HepG2 (cell line): ENCODE measurements around the gene IFNLR1. TPM values are rescaled to one million over a fixed set of nuclear protein-coding genes. Genes with fewer than 3 reads are reported as not detected.

ENCODE experiments used
- ATAC-seq: fragments of 200-7000 bp; cut with Tn5 transposase; 3 replicates; pipeline ENCODE4 v1.9.1; 2020; ENCODE audit warnings: mild to moderate bottlenecking, moderate library complexity
- Bru-seq: library from RNA; stranded (reverse); fragments of 400-500 nt; gene quantifications from one replicate; lab custom pipeline; 2021; lab: Mats Ljungman, UMichigan
- BruChase-seq, 2 experiments: library from RNA; stranded (reverse); fragments of 400-500 nt; gene quantifications; one replicate each; lab custom pipeline; 2021; lab: Mats Ljungman, UMichigan
- BruUV-seq: library from RNA; stranded (reverse); fragments of 400-500 nt; replicated peaks from 2 replicates; lab custom pipeline; 2021; lab: Mats Ljungman, UMichigan
- CTCF ChIA-PET: fragments of 300-600 bp; formaldehyde crosslinking; extraction: SDS; loops from one replicate; lab custom pipeline; 2021; ENCODE audit warnings: low total read pairs, inconsistent platforms, low intra/inter-chr PET ratio; lab: Yijun Ruan, JAX
- POLR2A ChIA-PET: fragments of 350-600 bp; sonication (Branson Sonifier 250); formaldehyde crosslinking; loops from one replicate; lab custom pipeline; 2020; ENCODE audit warnings: antibody characterized with exemption, inconsistent platforms; lab: Yijun Ruan, JAX
- DNase-seq: peaks from one replicate; pipeline ENCODE4 v3.0.0-alpha.2; 2015; ENCODE audit warnings: low spot score
- FAIRE-seq: peaks from 3 replicates; lab custom pipeline; 2011; peaks lifted over from hg19 to GRCh38; lab: Jason Lieb, UNC
- H2AFZ ChIP-seq: one replicate; pipeline ENCODE4 v1.6.1; 2011; ENCODE audit warnings: low read length, inconsistent platforms
- H3K27ac ChIP-seq: fragments of 300-600 bp; 3 replicates; pipeline ENCODE4 v1.8.0; 2011; ENCODE audit warnings: mixed run types, mild to moderate bottlenecking, mixed read lengths, low read length, inconsistent platforms; ENCODE audit not compliant: insufficient read depth; ENCODE audit errors: extremely low read length
- H3K27me3 ChIP-seq, 2 experiments: fragments of 200-600 bp in 1 of 2; 2 replicates in 1 of 2; 3 replicates in 1 of 2; pipeline versions ENCODE4 v1.6.0 to v1.8.0; 2011; ENCODE audit warnings: low read length in 2 of 2, mild to moderate bottlenecking in 2 of 2, moderate library complexity in 2 of 2, inconsistent platforms in 1 of 2; ENCODE audit not compliant: insufficient read depth in 2 of 2, control insufficient read depth in 1 of 2
- H3K36me3 ChIP-seq, 2 experiments: fragments of 200-600 bp in 1 of 2; replicated peaks in 1 of 2; 2 replicates in 1 of 2; 3 replicates in 1 of 2; pipeline versions ENCODE4 v1.5.1 to v1.8.0; 2011; ENCODE audit warnings: low read length in 2 of 2, inconsistent platforms in 1 of 2; ENCODE audit not compliant: insufficient read depth in 2 of 2, control insufficient read depth in 1 of 2
- H3K4me1 ChIP-seq: 2 replicates; pipeline ENCODE4 v1.5.1; 2012; ENCODE audit warnings: low read length, inconsistent platforms; ENCODE audit not compliant: insufficient read depth
- H3K4me2 ChIP-seq: 2 replicates; pipeline ENCODE4 v1.6.0; 2011; ENCODE audit warnings: low read depth, low read length, inconsistent platforms
- H3K4me3 ChIP-seq, 3 experiments: fragments of 200-600 bp in 1 of 3; sonication (generic), shearing (Covaris generic) in 1 of 3; replicated peaks in 1 of 3; 2 replicates each; pipeline ENCODE4 v1.5.1; 2011 to 2016; ENCODE audit warnings: low read length in 3 of 3, inconsistent platforms in 2 of 3, low read depth in 2 of 3, mild to moderate bottlenecking in 2 of 3, control low read depth in 1 of 3, mixed read lengths in 1 of 3; ENCODE audit not compliant: insufficient read depth in 1 of 3
- H3K79me2 ChIP-seq: one replicate; pipeline ENCODE4 v1.6.1; 2011; ENCODE audit warnings: low read length, inconsistent platforms; ENCODE audit not compliant: insufficient read depth
- H3K9ac ChIP-seq: 2 replicates; pipeline ENCODE4 v1.6.0; 2011; ENCODE audit warnings: mild to moderate bottlenecking, low read depth, low read length, inconsistent platforms; ENCODE audit not compliant: insufficient read depth
- H3K9me3 ChIP-seq: 2 replicates; pipeline ENCODE4 v1.5.1; 2012; ENCODE audit warnings: mild to moderate bottlenecking, low read length
- H4K20me1 ChIP-seq: 2 replicates; pipeline ENCODE4 v1.6.0; 2011; ENCODE audit warnings: inconsistent platforms, mild to moderate bottlenecking, low read length, moderate library complexity; ENCODE audit not compliant: insufficient read depth
- ASH2L ChIP-seq: fragments of 300-600, 200-600 bp; sonication (generic); IDR thresholded peaks from 2 replicates; pipeline ENCODE4 v1.7.0; 2017; ENCODE audit warnings: low read depth, mild to moderate bottlenecking, moderate library complexity, mixed read lengths, low read length; ENCODE audit not compliant: insufficient read length
- GABPB1 ChIP-seq: IDR thresholded peaks from 2 replicates; pipeline ENCODE4 v1.6.1; 2016; ENCODE audit warnings: mild to moderate bottlenecking, missing genetic modification reagents, moderate library complexity, missing compliant biosample characterization
- HES4 ChIP-seq: sonication (generic); formaldehyde crosslinking; IDR thresholded peaks from 2 replicates; pipeline ENCODE4 v1.9.0; 2021; ENCODE audit warnings: mild to moderate bottlenecking, missing genetic modification reagents, borderline replicate concordance
- JARID2 ChIP-seq: sonication (generic); formaldehyde crosslinking; IDR thresholded peaks from 2 replicates; pipeline ENCODE4 v1.8.1; 2023; ENCODE audit warnings: missing genetic modification reagents, inconsistent platforms; ENCODE audit not compliant: insufficient replicate concordance
- PHF21A ChIP-seq: sonication (generic); formaldehyde crosslinking; IDR thresholded peaks from 2 replicates; pipeline ENCODE4 v1.5.0; 2020; ENCODE audit warnings: mild to moderate bottlenecking, missing genetic modification reagents
- SIN3A ChIP-seq: IDR thresholded peaks from 2 replicates; pipeline ENCODE4 v1.6.1; 2011; ENCODE audit warnings: low read depth, mild to moderate bottlenecking, control low read depth, low read length, borderline replicate concordance
- ZC3H4 ChIP-seq: sonication (generic); formaldehyde crosslinking; IDR thresholded peaks from 2 replicates; pipeline ENCODE4 v1.4.0; 2020; ENCODE audit warnings: missing genetic modification reagents, borderline replicate concordance
- ZEB1 ChIP-seq: IDR thresholded peaks from 2 replicates; pipeline ENCODE4 v1.6.1; 2012; ENCODE audit warnings: mild to moderate bottlenecking, low read depth, inconsistent platforms; ENCODE audit not compliant: insufficient replicate concordance
- ZNF292 ChIP-seq: sonication (generic); formaldehyde crosslinking; IDR thresholded peaks from 2 replicates; pipeline ENCODE4 v1.8.1; 2022; ENCODE audit warnings: mild to moderate bottlenecking, low read depth, missing genetic modification reagents, borderline replicate concordance
- ZNF329 ChIP-seq: sonication (generic); formaldehyde crosslinking; IDR thresholded peaks from 2 replicates; pipeline ENCODE4 v1.9.0; 2021; ENCODE audit warnings: low read depth, mild to moderate bottlenecking, missing genetic modification reagents
- ZNF354B ChIP-seq: sonication (generic); formaldehyde crosslinking; IDR thresholded peaks from 2 replicates; pipeline ENCODE4 v1.8.0; 2022; ENCODE audit warnings: mild to moderate bottlenecking, missing genetic modification reagents
- WGBS: methylation state at CpG from one replicate; pipeline ENCODE4 v1.1.6; 2017; ENCODE audit warnings: low lambda C conversion rate; 5-methylcytosine and 5-hydroxymethylcytosine counted together
- in situ Hi-C: cut with HindIII; loops from 2 replicates; pipeline ENCODE4 v1.10.0; 2017; ENCODE audit warnings: low pct_unique_long_range_greater_than_20kb; ENCODE audit not compliant: extremely low pct_ligation_motif_present
- intact Hi-C: fragments of 100-400 bp; cut with micrococcal nuclease; formaldehyde crosslinking; loops from one replicate; pipeline ENCODE4 v1.10.0; 2022; ENCODE audit not compliant: unreplicated experiment
- long read RNA-seq, 2 experiments: library from RNA in 1 of 2; library from polyadenylated mRNA in 1 of 2; stranded (forward) in 1 of 2; unstranded in 1 of 2; transcript quantifications; one replicate each; pipeline ENCODE4 v2.0.0, GENCODE V29; 2019 to 2022
- polyA minus RNA-seq, 3 experiments: library from RNA; depleted of rRNA, polyadenylated mRNA; stranded (reverse); fragments of >200 nt; gene quantifications; 2 replicates each; pipeline ENCODE4 v1.2.3, GENCODE V29; 2011; ENCODE audit warnings: low replicate concordance in 1 of 3
- polyA plus RNA-seq, 8 experiments: library from polyadenylated mRNA; depleted of rRNA in 3 of 8; stranded (reverse) in 7 of 8; unstranded in 1 of 8; fragments of >200 nt; fragmentation: Illumina TruSeq in 4 of 8; extraction: Trizol in 4 of 8; gene quantifications; 2 replicates each; pipeline versions ENCODE4 v1.2.1 to v1.2.3, GENCODE V29; 2011 to 2016; ENCODE audit warnings: low read depth in 4 of 8, missing spikeins in 1 of 8, mixed read lengths in 1 of 8; ENCODE audit not compliant: insufficient read depth in 1 of 8
- total RNA-seq, 5 experiments: library from RNA; depleted of rRNA; stranded (reverse); fragments of >200 nt; fragmentation: Illumina TruSeq; extraction: Trizol; gene quantifications; 2 replicates each; pipeline ENCODE4 v1.2.3, GENCODE V29; 2016; ENCODE audit warnings: low read depth in 1 of 5

IFNLR1 gene
- total RNA-seq (2016; rRNA removed; fragmentation: Illumina TruSeq; extraction: Trizol) (5.7 and 8.5 TPM in 2 replicates), polyA plus RNA-seq (2011; rRNA removed) (3.8 and 6.5 TPM in 2 replicates), polyA minus RNA-seq (2011; rRNA and poly(A)+ RNA removed; ENCODE audit: low replicate concordance) (2.1 and 8.3 TPM in 2 replicates), Bru-seq, nascent RNA (percentile 58 among the genes with signal in this experiment), BruChase-seq, experiment 1, labeled RNA remaining after a 6-hour chase (percentile 63 among the genes with signal in this experiment), BruChase-seq, experiment 2, labeled RNA remaining after a 2-hour chase (percentile 63 among the genes with signal in this experiment)
- total RNA-seq (2016; cell fraction: cytosol; rRNA removed; fragmentation: Illumina TruSeq; extraction: Trizol; ENCODE audit: low read depth): 3.8 and 4.0 TPM in 2 replicates
- total RNA-seq (2016; cell fraction: insoluble cytoplasmic fraction; rRNA removed; fragmentation: Illumina TruSeq; extraction: Trizol): 5.2 and 8.9 TPM in 2 replicates
- 5.8 and 6.1 TPM in 2 replicates for total RNA-seq (2016; cell fraction: membrane; rRNA removed; fragmentation: Illumina TruSeq; extraction: Trizol)
- 7.8 TPM in 2 replicates for total RNA-seq (2016; cell fraction: nucleus; rRNA removed; fragmentation: Illumina TruSeq; extraction: Trizol)
- polyA plus RNA-seq (2011; cell fraction: cytosol; rRNA removed): 3.4 and 4.6 TPM in 2 replicates
- 4.6 and 5.3 TPM in 2 replicates for polyA plus RNA-seq (2011; cell fraction: nucleus; rRNA removed)
- polyA plus RNA-seq (2012): 3.2 and 3.9 TPM in 2 replicates
- 3.7 and 4.5 TPM in 2 replicates for polyA plus RNA-seq (2016; cell fraction: cytosol; fragmentation: Illumina TruSeq; extraction: Trizol; ENCODE audit: low read depth)
- polyA plus RNA-seq (2016; cell fraction: insoluble cytoplasmic fraction; fragmentation: Illumina TruSeq; extraction: Trizol; ENCODE audit: low read depth): 2.8 and 3.6 TPM in 2 replicates
- 3.5 and 3.9 TPM in 2 replicates for polyA plus RNA-seq (2016; cell fraction: membrane; fragmentation: Illumina TruSeq; extraction: Trizol; ENCODE audit: low read depth)
- 11.8 and 14.2 TPM in 2 replicates for polyA plus RNA-seq (2016; cell fraction: nucleus; fragmentation: Illumina TruSeq; extraction: Trizol; ENCODE audit: insufficient read depth, low read depth)
- polyA minus RNA-seq (2011; cell fraction: cytosol; rRNA and poly(A)+ RNA removed): 4.3 TPM in 2 replicates
- polyA minus RNA-seq (2011; cell fraction: nucleus; rRNA and poly(A)+ RNA removed): 2.4 and 3.1 TPM in 2 replicates
- long read RNA-seq, experiment 1, full-length matches to known transcripts: 1 of 6 reads
- long read RNA-seq, experiment 1, partial matches to known transcripts: 1 of 6 reads
- long read RNA-seq, experiment 1, other reads (novel, unspliced or antisense): 4 of 6 reads
- long read RNA-seq, experiment 2, partial matches to known transcripts: 0 of 3 reads
- long read RNA-seq, experiment 2, other reads (novel, unspliced or antisense): 3 of 3 reads

DNA sequence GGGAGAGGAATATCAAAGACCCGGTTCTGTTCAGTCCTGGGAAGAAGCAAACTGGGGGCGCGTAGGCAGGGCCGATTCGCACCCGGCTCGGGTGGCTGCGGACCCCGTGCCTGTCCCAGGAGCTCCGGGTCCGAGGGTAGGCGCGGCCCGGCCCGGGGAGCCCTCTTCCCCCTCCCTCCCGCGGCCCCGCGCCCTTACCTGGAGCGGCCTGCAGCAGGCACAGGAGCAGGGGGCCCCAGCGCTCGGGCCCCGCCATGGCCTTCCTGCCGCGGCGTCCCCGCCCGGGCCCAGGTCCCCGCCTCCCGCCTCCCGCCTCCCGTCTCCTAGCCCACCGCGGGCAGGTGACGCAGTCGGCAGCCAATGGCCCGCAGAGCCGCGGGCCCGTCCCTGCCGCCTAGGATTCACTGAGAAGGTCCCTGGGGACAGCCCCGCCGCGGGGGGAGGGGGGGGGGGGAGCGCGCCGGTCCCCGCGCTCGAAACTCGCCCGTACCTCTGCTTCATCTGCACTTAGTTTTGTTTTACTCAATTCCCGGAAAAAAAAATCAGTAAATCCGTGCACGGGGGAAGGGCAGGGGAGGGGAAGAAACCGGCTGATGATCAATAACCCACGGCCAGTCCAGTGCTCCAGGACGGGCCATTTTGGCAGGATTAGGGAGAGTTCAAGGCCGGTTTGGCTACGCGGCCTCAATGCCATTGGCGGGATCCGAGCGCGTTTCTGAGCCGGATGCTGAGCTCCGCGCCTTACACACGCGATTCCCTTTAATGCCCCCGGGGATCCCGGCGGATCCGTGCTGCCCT is at the start of gene IFNLR1:
Gene IFNLR1 (minus strand): TSS at position 297 of the 798 bp plus-strand sequence. CDS start 41 bp downstream, at position 256.
- peak within 1 kb of the TSS; percentile 68 to 82 (median 78) for H3K4me3 ChIP-seq
- no TSS peak for BruUV-seq
- in situ Hi-C loops (no loop called here), intact Hi-C loops (loop anchor here (5.0 kb wide), 2 partner anchors 35 to 75 kb away; partner anchors contain the start of gene MYOM3)
- ChIA-PET CTCF (no interaction called here), POLR2A (interaction anchor here (0.7 to 1.4 kb wide), 6 partner anchors 29 to 362 kb away, joined by 3 to 7 read pairs (median 3); partner anchors contain the start of genes HMGCL, NIPAL3 and RCAN3)
- no peaks in the 10 kb centered on the region for H3K36me3 ChIP-seq
- 0% methylated on average over 19 of the region's 74 CpGs for WGBS
- peak within 1 kb of the TSS; percentile 75 for H3K9ac ChIP-seq
- FAIRE-seq: no peak
- H3K4me2 ChIP-seq: peak within 1 kb of the TSS; percentile 94
- H3K9me3 ChIP-seq: no peaks in the 10 kb centered on the region
- peaks cover 12% of the 10 kb centered on the region for H3K79me2 ChIP-seq
- no peaks in the 10 kb centered on the region for H3K27me3 ChIP-seq
- peaks cover 86% of the 10 kb centered on the region for H3K4me1 ChIP-seq
- peak within 1 kb of the TSS; percentile 78 for H3K27ac ChIP-seq
- peak within 1 kb of the TSS; percentile 70 for H2AFZ ChIP-seq
- ATAC-seq: peak; percentile 86
- H4K20me1 ChIP-seq: no peaks in the 10 kb centered on the region
- DNase-seq: peak; percentile 62
- no peak for TF ChIP-seq ZNF354B (CRISPR knock-in tag)
- no peak for TF ChIP-seq ZNF329 (CRISPR knock-in tag)
- TF ChIP-seq ASH2L: peak; percentile 56
- TF ChIP-seq PHF21A (CRISPR knock-in tag): peak; percentile 69
- TF ChIP-seq SIN3A: no peak; the same call in 1 of the 2 replicates
- no peak for TF ChIP-seq JARID2
- TF ChIP-seq ZC3H4 (CRISPR knock-in tag): no peak
- peak; percentile 43; the same call in 1 of the 2 replicates for TF ChIP-seq ZNF292
- TF ChIP-seq ZEB1: peak; percentile 21
- peak; percentile 47; the same call in 1 of the 2 replicates for TF ChIP-seq GABPB1 (CRISPR knock-in tag)
- TF ChIP-seq HES4 (CRISPR knock-in tag): peak; percentile 41; the same call in 1 of the 2 replicates
